HepG2 (cell line): ENCODE measurements around the gene SENP6. TPM values are rescaled to one million over a fixed set of nuclear protein-coding genes. Genes with fewer than 3 reads are reported as not detected.

Experiments
- CCDC6 ChIP-seq: sonication (generic); formaldehyde crosslinking; IDR thresholded peaks from 2 replicates; pipeline ENCODE4 v1.8.1; 2022; ENCODE audit warnings: mild to moderate bottlenecking, missing genetic modification reagents, moderate library complexity
- HOXD1 ChIP-seq: sonication (generic); formaldehyde crosslinking; IDR thresholded peaks from 2 replicates; pipeline ENCODE4 v1.5.0; 2020; ENCODE audit warnings: missing genetic modification reagents
- IRF2 ChIP-seq: IDR thresholded peaks from 2 replicates; pipeline ENCODE4 v1.6.1; 2018; ENCODE audit warnings: missing genetic modification reagents, missing compliant biosample characterization
- JDP2 ChIP-seq: sonication (generic); formaldehyde crosslinking; IDR thresholded peaks from 2 replicates; pipeline ENCODE4 v1.8.1; 2022; ENCODE audit warnings: missing genetic modification reagents, borderline replicate concordance
- KDM4B ChIP-seq: sonication (generic); formaldehyde crosslinking; IDR thresholded peaks from 2 replicates; pipeline ENCODE4 v1.4.0; 2020; ENCODE audit warnings: missing genetic modification reagents
- MEIS1 ChIP-seq: sonication (generic); formaldehyde crosslinking; IDR thresholded peaks from 2 replicates; pipeline ENCODE4 v1.9.0; 2021; ENCODE audit warnings: mild to moderate bottlenecking, missing genetic modification reagents, moderate library complexity, borderline replicate concordance
- MTA3 ChIP-seq: sonication (generic); formaldehyde crosslinking; IDR thresholded peaks from 2 replicates; pipeline ENCODE4 v1.4.0; 2020; ENCODE audit warnings: missing genetic modification reagents
- NR2C2 ChIP-seq: sonication (generic); formaldehyde crosslinking; IDR thresholded peaks from 2 replicates; pipeline ENCODE4 v1.4.0; 2020; ENCODE audit warnings: missing genetic modification reagents, mild to moderate bottlenecking, moderate library complexity, borderline replicate concordance
- POLR2AphosphoS5 ChIP-seq: IDR thresholded peaks from 2 replicates; pipeline ENCODE4 v1.6.1; 2012; ENCODE audit warnings: low read depth, low read length
- RBM22 ChIP-seq: fragments of 200-400 bp; formaldehyde crosslinking; optimal IDR thresholded peaks from 2 replicates; pipeline ENCODE3; 2017; ENCODE audit warnings: mild to moderate bottlenecking, low read length, moderate library complexity
- SAP130 ChIP-seq: IDR thresholded peaks from 2 replicates; pipeline ENCODE4 v1.6.1; 2016; ENCODE audit warnings: low read depth
- SIN3A ChIP-seq: IDR thresholded peaks from 2 replicates; pipeline ENCODE4 v1.6.1; 2011; ENCODE audit warnings: low read depth, mild to moderate bottlenecking, control low read depth, low read length, borderline replicate concordance
- ZFY ChIP-seq: sonication (generic); formaldehyde crosslinking; IDR thresholded peaks from 2 replicates; pipeline ENCODE4 v1.4.0; 2020; ENCODE audit warnings: missing genetic modification reagents
- ZNF253 ChIP-seq: sonication (generic); formaldehyde crosslinking; IDR thresholded peaks from 2 replicates; pipeline ENCODE4 v1.8.0; 2022; ENCODE audit warnings: mild to moderate bottlenecking, missing genetic modification reagents, borderline replicate concordance
- ZNF710 ChIP-seq: sonication (generic); formaldehyde crosslinking; IDR thresholded peaks from 2 replicates; pipeline ENCODE4 v1.5.0; 2020; ENCODE audit warnings: mild to moderate bottlenecking, missing genetic modification reagents, borderline replicate concordance
- ZNF720 ChIP-seq: sonication (generic); formaldehyde crosslinking; IDR thresholded peaks from 2 replicates; pipeline ENCODE4 v1.4.0; 2020; ENCODE audit warnings: missing genetic modification reagents
- ZNF746 ChIP-seq: sonication (generic); formaldehyde crosslinking; IDR thresholded peaks from 2 replicates; pipeline ENCODE4 v1.8.0; 2022; ENCODE audit warnings: mild to moderate bottlenecking, missing genetic modification reagents
- ZNF75D ChIP-seq: sonication (generic); formaldehyde crosslinking; IDR thresholded peaks from 2 replicates; pipeline ENCODE4 v1.8.1; 2023; ENCODE audit warnings: missing genetic modification reagents, mild to moderate bottlenecking, borderline replicate concordance
- ZNF773 ChIP-seq: sonication (generic); formaldehyde crosslinking; IDR thresholded peaks from 2 replicates; pipeline ENCODE4 v1.4.0; 2020; ENCODE audit warnings: missing genetic modification reagents, borderline replicate concordance
- ZNF788 ChIP-seq: sonication (generic); formaldehyde crosslinking; IDR thresholded peaks from 2 replicates; pipeline ENCODE4 v1.5.0; 2020; ENCODE audit warnings: mild to moderate bottlenecking, missing genetic modification reagents, borderline replicate concordance
- polyA plus RNA-seq, 8 experiments: library from polyadenylated mRNA; depleted of rRNA in 3 of 8; stranded (reverse) in 7 of 8; unstranded in 1 of 8; fragments of >200 nt; fragmentation: Illumina TruSeq in 4 of 8; extraction: Trizol in 4 of 8; gene quantifications; 2 replicates each; pipeline versions ENCODE4 v1.2.1 to v1.2.3, GENCODE V29; 2011 to 2016; ENCODE audit warnings: low read depth in 4 of 8, missing spikeins in 1 of 8, mixed read lengths in 1 of 8; ENCODE audit not compliant: insufficient read depth in 1 of 8
- total RNA-seq, 5 experiments: library from RNA; depleted of rRNA; stranded (reverse); fragments of >200 nt; fragmentation: Illumina TruSeq; extraction: Trizol; gene quantifications; 2 replicates each; pipeline ENCODE4 v1.2.3, GENCODE V29; 2016; ENCODE audit warnings: low read depth in 1 of 5
- TF ChIP-seq, protein P1 (sequence below): sonication (generic); formaldehyde crosslinking; IDR thresholded peaks from 2 replicates; pipeline ENCODE4 v1.5.1; 2020; ENCODE audit warnings: missing genetic modification reagents, mild to moderate bottlenecking, borderline replicate concordance
- TF ChIP-seq, protein P2 (sequence below): sonication (generic); formaldehyde crosslinking; IDR thresholded peaks from 2 replicates; pipeline ENCODE4 v1.5.1; 2020; ENCODE audit warnings: mild to moderate bottlenecking, missing genetic modification reagents, moderate library complexity
- TF ChIP-seq, protein P3 (sequence below): sonication (generic); formaldehyde crosslinking; IDR thresholded peaks from 2 replicates; pipeline ENCODE4 v1.5.0; 2020; ENCODE audit warnings: missing genetic modification reagents

Gene SENP6
- total and polyA plus RNA-seq, 2 of the 13 experiments (the other 11 are each of a cell fraction or from before 2014, with no cell fraction given) = 21.9 to 50.1 TPM

DNA sequence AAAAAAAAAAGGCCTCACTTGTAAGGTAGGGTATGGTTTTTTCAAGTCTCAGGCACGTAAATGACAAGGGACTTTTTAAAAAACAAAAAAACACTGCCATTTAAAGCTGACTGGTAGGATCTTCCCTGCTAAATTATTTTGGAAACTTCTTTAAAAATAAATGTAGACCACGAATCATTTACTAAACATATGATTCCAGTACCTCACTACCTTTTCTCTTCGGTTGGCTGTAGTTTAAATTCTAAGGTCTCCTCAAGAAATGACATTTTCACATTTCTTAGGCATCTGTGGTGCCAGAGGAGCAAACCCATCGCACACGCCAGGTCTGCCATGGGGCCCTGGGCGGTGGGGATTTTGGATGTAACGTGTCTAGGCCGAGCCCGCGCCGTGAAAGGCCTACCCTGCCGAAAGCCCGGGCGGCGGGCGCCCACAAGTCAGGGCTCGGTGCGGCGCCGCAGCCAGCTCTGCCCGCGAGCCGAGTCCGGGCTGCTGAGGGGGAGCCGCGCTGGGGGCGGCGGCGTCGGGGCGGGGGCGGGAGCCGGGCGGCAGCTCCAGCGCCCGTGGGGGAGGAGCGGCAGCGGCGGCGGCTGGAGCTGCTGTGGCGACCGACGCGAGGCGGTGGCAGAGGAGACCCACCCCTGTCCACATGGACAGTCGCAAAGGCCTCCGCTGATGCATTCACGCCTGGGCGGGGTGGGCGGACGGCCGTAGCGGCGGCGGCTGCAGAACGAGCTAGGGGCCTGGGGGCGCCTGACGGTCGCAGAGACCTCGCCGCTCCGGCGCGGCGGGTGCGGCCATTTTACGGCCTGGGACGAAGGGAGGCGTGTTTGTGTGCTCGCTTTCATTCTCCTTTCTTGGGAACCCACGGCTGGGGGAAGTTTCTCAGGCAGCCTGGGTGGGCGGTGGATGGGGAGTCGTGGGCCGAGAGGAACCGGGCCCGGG is at the start of gene SENP6 (continued):
- TF ChIP-seq, protein P1, sequence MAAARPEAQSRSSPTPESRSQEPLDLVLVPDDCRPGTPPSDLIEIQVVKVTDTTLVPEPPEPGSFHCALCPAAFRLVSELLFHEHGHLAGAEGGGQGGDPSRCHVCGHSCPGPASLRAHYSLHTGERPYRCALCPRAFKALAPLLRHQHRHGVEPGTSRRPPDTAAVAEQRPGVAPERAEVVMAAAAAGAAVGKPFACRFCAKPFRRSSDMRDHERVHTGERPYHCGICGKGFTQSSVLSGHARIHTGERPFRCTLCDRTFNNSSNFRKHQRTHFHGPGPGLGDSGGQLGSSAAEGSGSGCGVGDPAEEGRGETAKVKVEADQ (CRISPR knock-in tag) = no peak
- TF ChIP-seq ZNF746 (no peak), ZNF773 (peak; percentile 62; the same call in 1 of the 2 replicates), MTA3 (no peak), ZNF788 (CRISPR knock-in tag) (peak; percentile 59; the same call in 1 of the 2 replicates), KDM4B (CRISPR knock-in tag) (no peak), JDP2 (CRISPR knock-in tag) (no peak), ZNF253 (CRISPR knock-in tag) (no peak; the same call in 1 of the 2 replicates), CCDC6 (CRISPR knock-in tag) (peak; percentile 71; the same call in 1 of the 2 replicates), SAP130 (CRISPR knock-in tag) (peak; percentile 78), ZNF720 (no peak), MEIS1 (no peak; the same call in 1 of the 2 replicates), NR2C2 (CRISPR knock-in tag) (peak; percentile 10; the same call in 1 of the 2 replicates), RBM22 (no peak), ZNF75D (CRISPR knock-in tag) (no peak), POLR2AphosphoS5 (peak; percentile 82), ZNF710 (CRISPR knock-in tag) (no peak; the same call in 1 of the 2 replicates), HOXD1 (peak; percentile 72; the same call in 1 of the 2 replicates), ZFY (CRISPR knock-in tag) (peak; percentile 100), SIN3A (no peak), IRF2 (CRISPR knock-in tag) (peak; percentile 65; the same call in 1 of the 2 replicates)
- TF ChIP-seq, protein P2, sequence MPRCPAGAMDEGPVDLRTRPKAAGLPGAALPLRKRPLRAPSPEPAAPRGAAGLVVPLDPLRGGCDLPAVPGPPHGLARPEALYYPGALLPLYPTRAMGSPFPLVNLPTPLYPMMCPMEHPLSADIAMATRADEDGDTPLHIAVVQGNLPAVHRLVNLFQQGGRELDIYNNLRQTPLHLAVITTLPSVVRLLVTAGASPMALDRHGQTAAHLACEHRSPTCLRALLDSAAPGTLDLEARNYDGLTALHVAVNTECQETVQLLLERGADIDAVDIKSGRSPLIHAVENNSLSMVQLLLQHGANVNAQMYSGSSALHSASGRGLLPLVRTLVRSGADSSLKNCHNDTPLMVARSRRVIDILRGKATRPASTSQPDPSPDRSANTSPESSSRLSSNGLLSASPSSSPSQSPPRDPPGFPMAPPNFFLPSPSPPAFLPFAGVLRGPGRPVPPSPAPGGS = peak; percentile 77; the same call in 1 of the 2 replicates
- TF ChIP-seq, protein P3, sequence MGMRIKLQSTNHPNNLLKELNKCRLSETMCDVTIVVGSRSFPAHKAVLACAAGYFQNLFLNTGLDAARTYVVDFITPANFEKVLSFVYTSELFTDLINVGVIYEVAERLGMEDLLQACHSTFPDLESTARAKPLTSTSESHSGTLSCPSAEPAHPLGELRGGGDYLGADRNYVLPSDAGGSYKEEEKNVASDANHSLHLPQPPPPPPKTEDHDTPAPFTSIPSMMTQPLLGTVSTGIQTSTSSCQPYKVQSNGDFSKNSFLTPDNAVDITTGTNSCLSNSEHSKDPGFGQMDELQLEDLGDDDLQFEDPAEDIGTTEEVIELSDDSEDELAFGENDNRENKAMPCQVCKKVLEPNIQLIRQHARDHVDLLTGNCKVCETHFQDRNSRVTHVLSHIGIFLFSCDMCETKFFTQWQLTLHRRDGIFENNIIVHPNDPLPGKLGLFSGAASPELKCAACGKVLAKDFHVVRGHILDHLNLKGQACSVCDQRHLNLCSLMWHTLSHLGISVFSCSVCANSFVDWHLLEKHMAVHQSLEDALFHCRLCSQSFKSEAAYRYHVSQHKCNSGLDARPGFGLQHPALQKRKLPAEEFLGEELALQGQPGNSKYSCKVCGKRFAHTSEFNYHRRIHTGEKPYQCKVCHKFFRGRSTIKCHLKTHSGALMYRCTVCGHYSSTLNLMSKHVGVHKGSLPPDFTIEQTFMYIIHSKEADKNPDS = no peak
